NB4 (cell line): ENCODE measurements around the gene SH3YL1.

ENCODE experiments used
- CTCF ChIP-seq: IDR thresholded peaks from one replicate; pipeline ENCODE4 v1.5.1; 2012; ENCODE audit warnings: low read depth, low read length
- MYC ChIP-seq: IDR thresholded peaks from 2 replicates; pipeline ENCODE4 v1.6.1; 2011; ENCODE audit warnings: low read depth, low read length
- POLR2A ChIP-seq: IDR thresholded peaks from 2 replicates; pipeline ENCODE4 v1.6.1; 2011; ENCODE audit warnings: mild to moderate bottlenecking; ENCODE audit not compliant: insufficient read length; ENCODE audit errors: extremely low read depth

GRCh38 chr2:223971-224760, 39.7 kb downstream of the SH3YL1 start:
- TF ChIP-seq CTCF, result no peak
- TF ChIP-seq POLR2A, result no peak
- no peak for TF ChIP-seq MYC
